ENCODE data around the gene DCAF4L1.

The DCAF4L1 gene

GRCh38 chr4:41981456-41981855, at the start of gene DCAF4L1:
Gene DCAF4L1 (plus strand): TSS chr4:41981756. CDS start chr4:41981793, 37 bp downstream.
- no peak within 1 kb of the TSS for H3K27ac ChIP-seq
- TF ChIP-seq CTCF (IDR thresholded peaks at IDR 0.05) = no peak
- TF ChIP-seq ZFX (IDR thresholded peaks at IDR 0.05; ENCODE audit: borderline replicate concordance) = no peak

- TF ChIP-seq CTCF (IDR thresholded peaks at IDR 0.05) = no peak
- TF ChIP-seq ZFX (IDR thresholded peaks at IDR 0.05; ENCODE audit: borderline replicate concordance) = no peak
- no peak overlapping the region for H3K27ac ChIP-seq
Observed at GRCh38 chr4:41932988-41933387, 48.6 kb upstream of the DCAF4L1 start.

GRCh38 chr4:41933997-41934503, 47.5 kb upstream of the DCAF4L1 start:
- TF ChIP-seq ZFX (IDR thresholded peaks at IDR 0.05; ENCODE audit: borderline replicate concordance) (no peak), CTCF (IDR thresholded peaks at IDR 0.05) (no peak)
- H3K27ac ChIP-seq = peak overlapping the region; percentile 84

GRCh38 chr4:41934514-41934900, 47.0 kb upstream of the DCAF4L1 start:
- H3K27ac ChIP-seq = peak overlapping the region; percentile 84

GRCh38 chr4:41934901-41935651, 46.5 kb upstream of the DCAF4L1 start, which contains the start of gene TMEM33:
Gene TMEM33 (plus strand): TSS chr4:41935429. CDS start chr4:41935485, 56 bp downstream.
- TF ChIP-seq ZFX (IDR thresholded peaks at IDR 0.05; ENCODE audit: borderline replicate concordance) (no peak), CTCF (IDR thresholded peaks at IDR 0.05) (peak; percentile 23; the same call in 1 of the 2 replicates)
- H3K27ac ChIP-seq = peak within 1 kb of the TSS; percentile 84

More at GRCh38 chr4:41934514-41934900, 47.0 kb upstream of the DCAF4L1 start:
- TF ChIP-seq CTCF (IDR thresholded peaks at IDR 0.05) (no peak), ZFX (IDR thresholded peaks at IDR 0.05; ENCODE audit: borderline replicate concordance) (no peak)

- TF ChIP-seq ZFX (IDR thresholded peaks at IDR 0.05; ENCODE audit: borderline replicate concordance) (no peak), CTCF (IDR thresholded peaks at IDR 0.05) (no peak)
- peak overlapping the region; percentile 84 for H3K27ac ChIP-seq
Observed at GRCh38 chr4:41935652-41936021, 45.9 kb upstream of the DCAF4L1 start.

- TF ChIP-seq ZFX (IDR thresholded peaks at IDR 0.05; ENCODE audit: borderline replicate concordance) (no peak), CTCF (IDR thresholded peaks at IDR 0.05) (no peak)
- H3K27ac ChIP-seq = no peak overlapping the region
Observed at GRCh38 chr4:41939016-41939626, 42.4 kb upstream of the DCAF4L1 start.
